ENCODE results near the gene PTRH1. TPM values are rescaled to one million over a fixed set of nuclear protein-coding genes. Genes with fewer than 3 reads are reported as not detected.

PTRH1 gene, protein sequence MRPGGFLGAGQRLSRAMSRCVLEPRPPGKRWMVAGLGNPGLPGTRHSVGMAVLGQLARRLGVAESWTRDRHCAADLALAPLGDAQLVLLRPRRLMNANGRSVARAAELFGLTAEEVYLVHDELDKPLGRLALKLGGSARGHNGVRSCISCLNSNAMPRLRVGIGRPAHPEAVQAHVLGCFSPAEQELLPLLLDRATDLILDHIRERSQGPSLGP
- total RNA-seq = 9.1 TPM
- long read RNA-seq, transcript PTRH1-208 (5 exons, 814 nt) = major isoform, 9 of 43 reads
- long read RNA-seq, partial matches to known transcripts = 2 of 43 reads
- long read RNA-seq, other reads (novel, unspliced or antisense) = 29 of 43 reads

DNA sequence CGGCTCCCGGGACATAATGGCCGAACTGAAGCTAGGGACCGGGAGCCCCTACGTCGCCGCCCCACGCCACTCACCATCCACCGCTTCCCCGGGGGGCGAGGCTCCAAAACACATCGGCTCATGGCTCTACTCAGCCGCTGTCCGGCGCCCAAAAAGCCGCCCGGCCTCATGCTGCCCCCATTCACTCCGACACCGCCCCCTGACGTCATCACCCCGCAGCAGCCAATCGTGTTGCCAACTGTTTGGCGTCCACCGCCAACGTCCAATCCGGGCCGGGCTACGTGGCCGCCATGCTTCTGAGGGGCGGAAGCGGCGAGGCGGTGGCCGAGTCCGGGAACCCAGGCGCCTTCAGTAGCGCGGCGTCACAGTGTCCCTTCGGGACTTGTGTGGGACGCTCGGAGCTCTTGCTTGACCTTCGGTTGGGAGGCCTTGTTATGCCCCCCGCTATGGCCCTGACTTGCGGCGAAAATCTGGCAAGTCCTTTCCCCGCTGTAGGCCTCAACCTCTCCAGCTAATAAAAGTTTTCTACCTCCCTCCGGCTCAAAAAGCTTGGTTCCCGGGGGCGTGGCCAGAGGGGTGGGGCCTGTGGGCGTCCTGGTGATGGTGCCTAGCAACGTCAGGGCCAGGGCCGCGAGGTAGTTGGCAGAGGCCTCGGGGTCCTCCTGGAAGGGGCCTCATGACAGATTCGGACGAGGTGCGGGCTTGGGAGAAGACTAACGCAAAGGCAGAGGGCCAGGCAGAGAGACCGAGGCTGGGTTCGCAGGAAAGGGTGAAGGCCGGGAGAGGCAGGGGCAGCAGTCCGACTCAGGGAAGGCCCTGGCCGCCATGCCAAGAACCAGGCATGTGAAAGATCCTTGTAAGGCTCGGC is at the start of gene PTRH1, which contains the start of gene TTC16:
Gene PTRH1 (minus strand): TSS at position 194 of the 868 bp plus-strand sequence. CDS start 24 bp downstream, at position 170.
Gene TTC16 (plus strand): TSS at position 610 of the 868 bp plus-strand sequence. CDS start 67 bp downstream, at position 677.
- ATAC-seq = peak; percentile 97 to 98
- intact Hi-C loops (cut with DNase I) = no loop called here

GRCh38 chr9:127763918-127764384 is 48.5 kb upstream of the PTRH1 start:
- H3K27ac ChIP-seq = peak overlapping the region; percentile 89
- ATAC-seq = peak; percentile 69 to 77
- peaks cover 31% of the 10 kb centered on the region for H3K36me3 ChIP-seq
- H3K4me1 ChIP-seq = peaks cover 66% of the 10 kb centered on the region
- intact Hi-C loops (cut with DNase I) = no loop called here
- TF ChIP-seq, protein P1, sequence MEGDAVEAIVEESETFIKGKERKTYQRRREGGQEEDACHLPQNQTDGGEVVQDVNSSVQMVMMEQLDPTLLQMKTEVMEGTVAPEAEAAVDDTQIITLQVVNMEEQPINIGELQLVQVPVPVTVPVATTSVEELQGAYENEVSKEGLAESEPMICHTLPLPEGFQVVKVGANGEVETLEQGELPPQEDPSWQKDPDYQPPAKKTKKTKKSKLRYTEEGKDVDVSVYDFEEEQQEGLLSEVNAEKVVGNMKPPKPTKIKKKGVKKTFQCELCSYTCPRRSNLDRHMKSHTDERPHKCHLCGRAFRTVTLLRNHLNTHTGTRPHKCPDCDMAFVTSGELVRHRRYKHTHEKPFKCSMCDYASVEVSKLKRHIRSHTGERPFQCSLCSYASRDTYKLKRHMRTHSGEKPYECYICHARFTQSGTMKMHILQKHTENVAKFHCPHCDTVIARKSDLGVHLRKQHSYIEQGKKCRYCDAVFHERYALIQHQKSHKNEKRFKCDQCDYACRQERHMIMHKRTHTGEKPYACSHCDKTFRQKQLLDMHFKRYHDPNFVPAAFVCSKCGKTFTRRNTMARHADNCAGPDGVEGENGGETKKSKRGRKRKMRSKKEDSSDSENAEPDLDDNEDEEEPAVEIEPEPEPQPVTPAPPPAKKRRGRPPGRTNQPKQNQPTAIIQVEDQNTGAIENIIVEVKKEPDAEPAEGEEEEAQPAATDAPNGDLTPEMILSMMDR (IDR thresholded peaks at IDR 0.05) = peak; percentile 57
- no peaks in the 10 kb centered on the region for H3K9me3 ChIP-seq
- H3K27me3 ChIP-seq (ENCODE audit: low read depth) = no peaks in the 10 kb centered on the region
- DNase-seq = peak; percentile 76
- no peak overlapping the region for H3K4me3 ChIP-seq

More for the DNA sequence above, at the start of gene PTRH1, which contains the start of gene TTC16:
- H3K27me3 ChIP-seq (ENCODE audit: low read depth) = no peaks in the 10 kb centered on the region
- TF ChIP-seq, protein P1 (IDR thresholded peaks at IDR 0.05) = no peak
- H3K27ac ChIP-seq = peak within 1 kb of the TSS; percentile 84
- DNase-seq = peak; percentile 98
- peak within 1 kb of the TSS; percentile 91 for H3K4me3 ChIP-seq
- H3K9me3 ChIP-seq = no peaks in the 10 kb centered on the region
- H3K4me1 ChIP-seq = peaks cover 18% of the 10 kb centered on the region
- peaks cover 7% of the 10 kb centered on the region for H3K36me3 ChIP-seq

- Histone ChIP-seq H3K9me3 (no peaks in the 10 kb centered on the region), H3K27ac (peak overlapping the region; percentile 89), H3K4me1 (peaks cover 51% of the 10 kb centered on the region), H3K4me3 (peak overlapping the region; percentile 51), H3K36me3 (peaks cover 41% of the 10 kb centered on the region), H3K27me3 (ENCODE audit: low read depth) (no peaks in the 10 kb centered on the region)
- TF ChIP-seq, protein P1 (IDR thresholded peaks at IDR 0.05) = no peak
- ATAC-seq (peak; percentile 66 to 72), DNase-seq (peak; percentile 70)
- intact Hi-C loops (cut with DNase I) = no loop called here
These were observed 46.7 kb upstream of the PTRH1 start for GRCh38 chr9:127762111-127762676.

DNA sequence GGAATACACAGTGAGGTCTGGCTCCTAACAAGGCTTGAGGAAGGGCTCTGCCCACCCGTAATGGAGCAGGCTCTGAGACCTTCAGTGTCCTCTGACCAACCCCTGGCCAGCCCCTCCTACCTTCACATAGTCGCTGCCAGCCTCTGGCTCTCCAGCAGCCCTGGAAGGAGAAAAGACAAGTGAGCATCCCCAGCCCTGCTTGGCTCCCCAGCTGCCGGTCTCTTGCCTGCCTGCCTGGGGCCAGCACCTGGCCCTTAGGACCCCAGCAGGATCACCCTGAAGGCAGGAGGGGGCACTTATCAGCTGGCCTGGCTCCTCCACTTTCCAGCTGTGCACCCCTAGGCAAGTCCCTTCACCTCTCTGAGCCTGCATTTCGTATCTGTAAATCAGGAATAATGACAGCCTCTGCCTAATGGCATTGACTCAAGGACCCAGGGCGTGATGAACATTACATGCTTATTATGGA is 46.1 kb upstream of the PTRH1 start:
- H3K4me3 ChIP-seq = peak overlapping the region; percentile 51

More for the DNA sequence above, 46.1 kb upstream of the PTRH1 start:
- TF ChIP-seq, protein P1 (IDR thresholded peaks at IDR 0.05) = no peak
- no peak for ATAC-seq
- Histone ChIP-seq H3K36me3 (peaks cover 35% of the 10 kb centered on the region), H3K4me1 (peaks cover 45% of the 10 kb centered on the region), H3K27me3 (ENCODE audit: low read depth) (no peaks in the 10 kb centered on the region), H3K9me3 (no peaks in the 10 kb centered on the region), H3K27ac (peak overlapping the region; percentile 89)
- DNase-seq = no peak
- intact Hi-C loops (cut with DNase I) = no loop called here
